Stromal cell of bone marrow (primary cell): ENCODE measurements around the gene NTM.
"Not testable (repeated sequence)": the region's sequence is repeated elsewhere in the genome, so short reads cannot be mapped to it uniquely, and the experiment has no call there.

ENCODE experiments used
- DNase-seq: peaks from one replicate; pipeline ENCODE4 v3.0.0-alpha.2; 2012; ENCODE audit warnings: low read depth

NTM gene

GRCh38 chr11:131422029-131422428 is 51.6 kb downstream of the NTM start:
- no peak for DNase-seq

- DNase-seq, result no peak
Measured at GRCh38 chr11:131422496-131422895, 52.1 kb downstream of the NTM start.

DNA sequence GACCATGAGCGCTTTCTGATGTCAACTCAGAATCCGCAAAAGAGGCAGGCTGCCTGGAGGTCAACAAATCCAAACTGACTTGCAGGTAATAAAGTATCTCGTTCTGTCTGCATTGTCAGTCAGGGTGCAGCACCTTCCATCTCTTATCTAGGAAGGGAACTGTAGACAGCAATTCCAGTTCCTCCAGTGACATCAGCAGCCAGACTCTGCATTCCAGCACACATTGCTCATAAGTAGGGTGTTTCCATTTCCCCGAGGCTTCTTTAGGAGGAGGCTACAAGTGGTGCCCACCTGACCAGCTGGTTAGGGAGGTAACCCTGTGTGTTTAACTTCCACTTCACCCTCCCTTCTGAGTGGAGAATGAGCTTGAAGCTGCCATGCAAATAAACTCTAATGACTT is 53.3 kb downstream of the NTM start:
- peak; percentile 0 for DNase-seq

DNA sequence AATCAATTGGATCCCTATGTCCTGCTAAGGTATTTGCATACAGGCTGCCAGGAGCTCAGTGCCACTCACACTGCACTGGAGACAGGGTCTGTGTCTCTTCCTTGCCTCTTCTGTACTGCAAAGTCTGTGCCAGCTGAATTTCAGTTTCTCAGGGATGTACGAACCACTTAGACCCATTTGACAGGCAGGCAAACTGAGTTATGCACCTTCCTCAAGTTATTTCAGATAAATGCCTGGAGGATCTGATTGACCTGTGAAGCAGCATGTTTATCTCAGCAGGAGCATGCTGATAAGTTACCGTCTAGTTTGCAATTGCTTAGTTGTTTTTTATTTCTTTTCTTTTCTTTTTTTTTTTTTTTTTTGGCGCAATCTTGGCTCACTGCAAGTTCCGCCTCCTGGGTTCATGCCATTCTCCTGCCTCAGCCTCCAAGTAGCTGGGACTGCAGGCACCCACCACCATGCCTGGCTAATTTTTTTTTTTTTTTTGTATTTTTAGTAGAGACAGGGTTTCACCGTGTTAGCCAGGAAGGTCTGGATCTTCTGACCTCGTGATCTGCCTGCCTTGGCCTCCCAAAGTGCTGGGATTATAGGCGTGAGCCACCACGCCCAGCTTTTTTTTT is 54.0 kb downstream of the NTM start:
- DNase-seq, result not testable (repeated sequence)

DNA sequence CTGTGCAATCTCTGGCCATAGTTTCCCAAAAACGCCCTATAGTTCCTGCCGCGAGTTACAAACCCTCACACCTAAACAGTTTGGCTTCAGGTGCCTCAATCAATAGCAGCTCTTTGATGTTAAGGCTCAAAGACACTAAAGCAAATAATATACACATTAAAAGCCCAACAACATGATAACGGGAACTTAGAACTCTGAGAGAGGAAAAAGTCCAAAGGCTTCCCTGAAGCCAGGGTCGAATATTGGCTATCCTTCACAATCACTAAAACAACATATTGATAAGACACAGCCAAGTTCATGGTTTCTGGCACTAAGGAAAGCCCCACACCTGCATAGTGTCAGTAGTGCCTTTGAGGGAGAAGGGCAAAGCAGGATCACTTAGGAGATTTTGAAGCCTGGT is 54.9 kb downstream of the NTM start:
- no peak for DNase-seq

- DNase-seq, result no peak
Measured at GRCh38 chr11:131428853-131429252, 58.4 kb downstream of the NTM start.

DNA sequence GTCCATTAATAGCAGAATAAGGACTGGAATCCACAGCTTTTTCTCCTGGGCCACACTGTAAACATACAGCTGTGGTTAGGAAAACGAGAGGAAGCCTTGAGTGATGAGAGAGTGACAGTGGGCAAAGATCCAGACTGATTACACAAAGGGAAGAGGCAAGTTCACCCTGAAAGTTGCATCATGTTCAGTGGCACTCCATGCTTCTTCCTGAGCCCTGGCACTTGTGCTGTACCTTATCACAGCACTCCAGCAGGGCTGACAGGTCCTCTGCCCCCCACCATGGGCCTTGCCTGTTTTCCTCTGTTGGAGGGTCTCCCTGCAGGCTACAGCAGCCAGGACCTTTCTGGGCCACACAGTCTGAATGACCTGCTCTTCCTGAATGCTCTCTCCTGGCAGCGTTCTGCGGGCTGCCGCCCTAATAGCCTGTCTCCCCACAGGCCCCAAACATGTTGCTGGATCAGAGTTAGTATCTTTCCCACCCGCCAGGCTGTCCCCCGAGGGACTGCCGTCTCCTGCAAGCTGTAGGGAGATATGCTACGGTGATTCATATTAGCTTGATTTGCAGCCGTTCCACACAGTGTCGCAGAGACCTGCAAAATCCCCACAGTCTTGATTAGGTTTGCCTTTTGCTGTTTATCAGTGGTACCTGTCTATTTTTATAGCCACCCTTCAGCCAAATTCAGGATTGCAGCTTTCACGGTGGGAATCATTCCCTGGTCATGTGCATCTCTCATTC is 60.2 kb downstream of the NTM start:
- DNase-seq, result no peak

DNA sequence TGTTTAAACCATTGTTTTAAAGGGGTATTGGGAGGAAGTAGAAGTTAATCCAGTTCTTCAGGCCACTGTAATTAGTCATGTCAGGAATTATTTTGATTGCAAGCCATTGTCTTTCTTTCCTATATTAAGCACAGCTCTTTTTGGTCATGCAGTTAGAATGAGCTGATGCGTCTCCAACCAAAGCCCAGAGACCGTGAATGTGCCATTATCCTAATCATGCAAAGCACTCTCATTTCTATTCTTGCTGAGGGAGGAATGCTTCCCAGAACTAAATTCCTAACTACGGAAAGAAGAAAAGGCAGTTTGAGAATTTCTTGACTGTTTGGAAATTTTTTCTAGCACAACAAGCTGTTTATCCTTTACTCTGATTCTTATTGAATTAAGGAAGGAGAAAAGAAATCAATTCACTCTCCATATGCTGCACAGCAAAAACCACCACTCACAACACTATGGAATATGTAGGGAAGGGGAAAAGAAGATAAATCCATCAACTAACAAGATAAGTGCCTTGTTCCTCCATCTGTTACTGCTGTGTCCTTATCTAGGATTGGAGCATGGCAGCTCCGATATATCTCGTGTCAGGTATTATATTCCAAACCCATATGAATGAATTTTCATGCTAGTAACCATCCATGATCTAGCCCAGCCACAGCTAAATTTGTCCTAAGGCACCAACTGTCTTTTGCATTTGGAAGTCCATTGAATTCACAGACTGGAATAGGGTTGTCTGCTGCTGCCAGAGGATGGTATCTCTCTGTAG is 70.8 kb downstream of the NTM start:
- no peak for DNase-seq

DNA sequence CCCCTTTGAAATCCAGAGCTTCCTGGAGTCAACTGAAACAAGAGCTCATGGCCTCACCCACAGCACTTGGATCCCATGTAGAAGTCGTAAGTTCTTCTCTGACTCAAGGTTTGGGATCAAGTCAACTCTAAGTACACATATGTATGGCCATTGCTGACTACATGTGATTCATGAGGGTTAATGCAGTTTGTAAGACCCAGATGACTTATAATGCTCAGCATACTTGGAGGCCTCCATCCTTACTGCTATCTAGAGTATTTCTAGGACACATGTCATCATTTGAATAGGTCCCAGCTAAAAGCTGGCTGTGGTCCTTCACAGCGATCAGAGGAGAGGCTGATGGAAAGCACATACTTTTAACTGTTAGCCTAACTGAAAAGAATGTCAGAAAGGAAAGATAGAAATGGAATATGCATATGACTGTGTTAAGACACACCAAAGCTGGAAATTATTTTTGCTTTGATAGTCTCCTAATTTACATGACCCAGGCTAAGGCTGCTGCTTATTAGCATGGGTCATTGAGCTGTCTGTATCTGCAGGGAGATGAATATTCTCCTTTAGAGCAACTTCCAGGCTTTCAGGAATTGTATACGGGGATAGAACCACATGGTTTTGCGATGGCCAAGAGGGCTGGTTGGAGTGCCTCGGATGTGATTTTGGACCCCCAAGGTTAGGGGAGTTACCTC is 76.3 kb downstream of the NTM start:
- no peak for DNase-seq

DNA sequence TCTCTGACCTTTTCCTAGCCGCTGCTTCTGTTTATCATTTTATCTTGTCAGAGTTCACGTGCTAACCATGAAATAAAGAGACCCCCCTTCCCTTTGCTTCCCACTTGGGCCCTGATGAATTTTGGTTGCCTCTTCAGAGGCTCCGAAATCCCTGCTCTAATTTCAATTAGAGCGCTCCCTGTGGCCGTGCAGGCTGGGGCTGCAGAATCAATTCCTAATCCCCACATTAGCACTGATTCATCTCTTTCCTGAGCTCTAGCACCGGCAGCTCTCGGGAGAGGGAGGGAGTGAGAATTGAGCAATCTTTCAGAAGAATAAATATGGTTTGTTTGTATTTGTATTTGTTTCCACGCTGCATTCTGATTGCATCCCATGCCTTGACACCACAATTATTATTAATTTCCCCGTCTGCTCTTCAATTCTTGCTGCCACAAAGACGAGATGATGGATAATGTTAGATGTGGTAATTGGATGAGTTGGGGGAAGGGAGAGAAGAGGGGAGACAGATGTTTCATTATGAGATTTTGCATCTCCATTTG is 76.9 kb downstream of the NTM start:
- no peak for DNase-seq

GRCh38 chr11:131447898-131448297 is 77.5 kb downstream of the NTM start:
- no peak for DNase-seq

DNA sequence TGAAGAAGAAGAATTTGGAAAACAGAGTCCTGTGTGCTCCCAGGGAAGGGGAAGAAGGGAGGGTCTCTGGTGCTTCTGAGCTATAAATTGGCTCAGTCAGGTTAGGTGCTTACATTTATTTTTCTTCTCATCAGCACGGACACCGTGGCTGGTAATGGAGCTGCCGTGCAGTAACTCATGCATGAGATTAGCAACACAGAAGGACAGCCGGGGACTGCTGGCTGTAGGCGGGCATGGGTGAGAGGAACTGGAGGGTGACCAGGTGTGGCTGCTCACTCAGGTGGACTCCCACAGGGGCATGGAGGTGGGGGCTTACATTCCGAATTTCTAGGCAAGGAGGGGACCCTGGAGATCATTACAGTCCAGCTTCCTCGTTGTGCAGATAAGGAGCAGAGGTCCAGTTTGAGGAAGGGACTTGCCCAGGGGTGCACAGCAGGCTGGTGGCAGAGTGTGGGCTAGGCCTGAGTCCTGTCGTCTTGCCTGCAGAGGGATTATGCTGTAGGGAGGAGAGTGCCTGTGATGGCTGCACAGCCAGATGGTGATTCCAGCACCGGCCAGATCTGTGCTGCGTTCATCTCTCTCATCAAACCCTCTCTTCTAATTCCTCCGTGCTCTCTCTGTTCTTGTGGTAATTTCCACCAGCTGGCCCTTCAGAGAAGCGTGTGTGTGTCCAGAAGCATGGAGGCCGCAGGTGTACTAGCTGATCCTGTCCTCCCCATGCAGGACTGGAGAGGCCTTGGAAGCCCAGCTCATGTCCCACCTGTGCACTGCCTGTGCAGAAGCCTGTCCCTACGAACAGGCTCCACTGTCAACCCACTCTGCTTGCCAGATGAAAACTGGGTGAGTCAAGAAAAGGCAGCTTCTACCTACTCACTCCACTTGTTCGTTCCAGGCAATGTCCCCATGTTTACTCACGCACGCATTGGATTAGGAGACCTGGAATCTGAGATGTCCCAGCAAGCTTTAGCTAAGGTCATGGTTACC is 78.9 kb downstream of the NTM start:
- DNase-seq, result no peak

GRCh38 chr11:131454490-131454889 is 84.1 kb downstream of the NTM start:
- DNase-seq, result no peak

- DNase-seq, result no peak
Measured at GRCh38 chr11:131454989-131455388, 84.6 kb downstream of the NTM start.

GRCh38 chr11:131455843-131456704 is 85.7 kb downstream of the NTM start:
- no peak for DNase-seq

GRCh38 chr11:131457163-131457562 is 86.7 kb downstream of the NTM start:
- no peak for DNase-seq

GRCh38 chr11:131458421-131458820 is 88.0 kb downstream of the NTM start:
- no peak for DNase-seq

- no peak for DNase-seq
Measured at GRCh38 chr11:131460931-131461330, 90.5 kb downstream of the NTM start.

DNA sequence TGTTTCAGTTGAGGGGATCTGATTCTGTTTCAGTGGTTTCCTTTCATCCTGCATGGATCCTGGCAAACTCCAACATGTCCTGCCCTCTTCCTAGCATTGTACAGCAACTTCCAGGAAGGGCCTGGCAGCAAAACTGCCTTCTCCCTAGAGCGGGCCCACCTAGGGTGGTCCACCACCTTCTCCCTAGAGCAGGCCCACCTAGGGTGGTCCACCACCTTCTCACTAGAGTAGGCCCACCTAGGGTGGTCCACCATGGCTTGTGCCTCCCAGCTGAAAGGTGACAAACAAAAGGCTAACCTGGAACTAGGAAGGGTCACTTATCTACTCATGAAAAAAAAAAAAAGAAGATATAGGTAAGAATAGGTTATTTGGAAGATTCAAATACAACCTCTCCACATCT is 92.2 kb downstream of the NTM start:
- DNase-seq, result no peak

GRCh38 chr11:131463162-131463561 is 92.7 kb downstream of the NTM start:
- no peak for DNase-seq
